SK-N-SH (cell line): ENCODE results near the gene SLC44A2. TPM values are rescaled to one million over a fixed set of nuclear protein-coding genes. Genes with fewer than 3 reads are reported as not detected.

Source experiments
- CTCF ChIA-PET: fragments of 300-600, 350-600 bp; formaldehyde crosslinking; extraction: SDS; loops from one replicate; lab custom pipeline; 2021; lab: Yijun Ruan, JAX
- POLR2A ChIA-PET: fragments of 350-600 bp; sonication (Branson Sonifier 250); formaldehyde crosslinking; extraction: SDS; loops from one replicate; lab custom pipeline; 2020; ENCODE audit warnings: antibody characterized with exemption, inconsistent platforms; lab: Yijun Ruan, JAX
- DNase-seq: peaks from one replicate; pipeline ENCODE4 v3.0.0; 2012
- H2AFZ ChIP-seq: fragments of 200-600 bp; sonication (generic); 2 replicates; pipeline ENCODE4 v1.8.1; 2016; ENCODE audit warnings: antibody characterized with exemption, mild to moderate bottlenecking, low read depth
- H3F3A ChIP-seq: fragments of 200-600 bp; sonication (generic); replicated peaks from 2 replicates; pipeline ENCODE3; 2016; ENCODE audit warnings: antibody characterized with exemption, mild to moderate bottlenecking; ENCODE audit not compliant: insufficient read depth
- H3K27ac ChIP-seq, 2 experiments: fragments of 200-500 bp in 1 of 2; fragments of 200-600 bp in 1 of 2; sonication (Bioruptor generic) in 1 of 2; sonication (generic), shearing (Covaris generic) in 1 of 2; 2 replicates each; pipeline versions ENCODE4 v1.5.1 to v1.6.1; 2014 to 2016; ENCODE audit warnings: low read depth in 2 of 2, inconsistent platforms in 1 of 2, low read length in 1 of 2, mild to moderate bottlenecking in 1 of 2, mixed read lengths in 1 of 2
- H3K27me3 ChIP-seq: fragments of 200-600 bp; sonication (generic), shearing (Covaris generic); 2 replicates; pipeline ENCODE4 v1.6.1; 2016; ENCODE audit warnings: mixed run types; ENCODE audit not compliant: insufficient read depth
- H3K36me3 ChIP-seq, 2 experiments: fragments of 200-500 bp in 1 of 2; fragments of 200-600 bp in 1 of 2; sonication (Bioruptor generic) in 1 of 2; sonication (generic) in 1 of 2; replicated peaks in 1 of 2; 2 replicates each; pipeline versions ENCODE3 to v1.5.1; 2014 to 2016; ENCODE audit warnings: low read length in 1 of 2, mild to moderate bottlenecking in 1 of 2; ENCODE audit not compliant: insufficient read depth in 2 of 2, control insufficient read depth in 1 of 2
- H3K4me1 ChIP-seq, 2 experiments: fragments of 200-500 bp in 1 of 2; fragments of 200-600 bp in 1 of 2; sonication (Bioruptor generic) in 1 of 2; sonication (generic), shearing (Covaris generic) in 1 of 2; 2 replicates each; pipeline versions ENCODE4 v1.5.1 to v1.6.1; 2014 to 2016; ENCODE audit warnings: low read depth in 1 of 2, low read length in 1 of 2, mixed run types in 1 of 2; ENCODE audit not compliant: insufficient read depth in 2 of 2, control insufficient read depth in 1 of 2
- H3K4me2 ChIP-seq: fragments of 200-600 bp; sonication (generic), shearing (Covaris generic); 2 replicates; pipeline ENCODE4 v1.6.1; 2017; ENCODE audit warnings: mixed run types
- H3K4me3 ChIP-seq, 2 experiments: fragments of 200-500 bp in 1 of 2; fragments of 200-600 bp in 1 of 2; sonication (Bioruptor generic) in 1 of 2; sonication (generic), shearing (Covaris generic) in 1 of 2; 2 replicates each; pipeline versions ENCODE4 v1.5.1 to v1.8.1; 2014 to 2016; ENCODE audit warnings: low read depth in 2 of 2, inconsistent platforms in 1 of 2, low read length in 1 of 2, mild to moderate bottlenecking in 1 of 2, mixed read lengths in 1 of 2, moderate library complexity in 1 of 2
- H3K79me2 ChIP-seq: fragments of 200-600 bp; sonication (generic); 2 replicates; pipeline ENCODE4 v1.8.1; 2017; ENCODE audit warnings: mild to moderate bottlenecking; ENCODE audit not compliant: insufficient read depth
- H3K9ac ChIP-seq: fragments of 200-600 bp; sonication (generic); 2 replicates; pipeline ENCODE4 v1.6.1; 2017; ENCODE audit warnings: mixed run types
- H3K9me2 ChIP-seq: fragments of 200-600 bp; sonication (generic); 2 replicates; pipeline ENCODE4 v1.6.1; 2017; ENCODE audit warnings: mixed run types
- H3K9me3 ChIP-seq: fragments of 200-600 bp; sonication (generic); 2 replicates; pipeline ENCODE4 v1.6.1; 2017; ENCODE audit warnings: mixed run types, mild to moderate bottlenecking, moderate library complexity
- H4K20me1 ChIP-seq: fragments of 200-600 bp; sonication (generic); 2 replicates; pipeline ENCODE4 v1.6.1; 2017; ENCODE audit warnings: mild to moderate bottlenecking, mixed run types; ENCODE audit not compliant: insufficient read depth
- CHD2 ChIP-seq: fragments of 150-350 bp; IDR thresholded peaks from 2 replicates; pipeline ENCODE4 v1.6.1; 2018; ENCODE audit warnings: low read length; ENCODE audit not compliant: partially characterized antibody
- ELF1 ChIP-seq: IDR thresholded peaks from 2 replicates; pipeline ENCODE4 v1.4.0; 2012
- EP300 ChIP-seq, 2 experiments: IDR thresholded peaks; 2 replicates each; pipeline versions ENCODE4 v1.4.0 to v1.6.1; 2012; ENCODE audit warnings: borderline replicate concordance in 1 of 2, low read depth in 1 of 2, low read length in 1 of 2
- FOSL2 ChIP-seq: IDR thresholded peaks from 2 replicates; pipeline ENCODE4 v1.4.0; 2012; ENCODE audit warnings: low read depth, mild to moderate bottlenecking, moderate library complexity, borderline replicate concordance
- FOXJ3 ChIP-seq: sonication (generic); formaldehyde crosslinking; IDR thresholded peaks from 2 replicates; pipeline ENCODE4 v1.5.1; 2020; ENCODE audit warnings: mild to moderate bottlenecking, missing genetic modification reagents
- FOXM1 ChIP-seq: IDR thresholded peaks from 2 replicates; pipeline ENCODE4 v1.4.0; 2012; ENCODE audit warnings: low read depth, mild to moderate bottlenecking
- GATA2 ChIP-seq: sonication (generic); formaldehyde crosslinking; IDR thresholded peaks from 2 replicates; pipeline ENCODE4 v1.5.0; 2020; ENCODE audit warnings: mild to moderate bottlenecking, missing genetic modification reagents
- JUND ChIP-seq: IDR thresholded peaks from 2 replicates; pipeline ENCODE4 v1.4.0; 2012
- MAX ChIP-seq: IDR thresholded peaks from 2 replicates; pipeline ENCODE4 v1.4.0; 2012; ENCODE audit warnings: low read depth
- MEF2A ChIP-seq: IDR thresholded peaks from 2 replicates; pipeline ENCODE4 v1.4.0; 2012; ENCODE audit warnings: low read depth, borderline replicate concordance
- NRF1 ChIP-seq: IDR thresholded peaks from 2 replicates; pipeline ENCODE4 v1.6.1; 2012; ENCODE audit warnings: low read depth, mild to moderate bottlenecking, low read length
- POLR2AphosphoS5 ChIP-seq: IDR thresholded peaks from 2 replicates; pipeline ENCODE4 v1.6.1; 2012; ENCODE audit warnings: low read depth, low read length
- RAD21 ChIP-seq: IDR thresholded peaks from 2 replicates; pipeline ENCODE4 v1.6.1; 2012; ENCODE audit warnings: mild to moderate bottlenecking, low read length
- RCOR1 ChIP-seq: fragments of 150-350 bp; IDR thresholded peaks from 2 replicates; pipeline ENCODE4 v1.6.1; 2017; ENCODE audit warnings: antibody characterized with exemption, low read length
- RFX5 ChIP-seq: IDR thresholded peaks from 2 replicates; pipeline ENCODE4 v1.6.1; 2012; ENCODE audit warnings: mild to moderate bottlenecking, improper control_type of control experiment, low read length
- SMC3 ChIP-seq: IDR thresholded peaks from 2 replicates; pipeline ENCODE4 v1.6.1; 2012; ENCODE audit warnings: low read depth, low read length, improper control_type of control experiment
- TAF1 ChIP-seq: IDR thresholded peaks from 2 replicates; pipeline ENCODE4 v1.6.1; 2012; ENCODE audit warnings: low read depth, mild to moderate bottlenecking, low read length, moderate library complexity, borderline replicate concordance
- TCF12 ChIP-seq: IDR thresholded peaks from 2 replicates; pipeline ENCODE4 v1.4.0; 2012
- TEAD4 ChIP-seq: IDR thresholded peaks from 2 replicates; pipeline ENCODE4 v1.4.0; 2012; ENCODE audit warnings: mild to moderate bottlenecking, borderline replicate concordance; ENCODE audit not compliant: insufficient read depth
- USF2 ChIP-seq: fragments of 150-350 bp; IDR thresholded peaks from 2 replicates; pipeline ENCODE4 v1.6.1; 2017; ENCODE audit warnings: antibody characterized with exemption, low read length, low read depth, borderline replicate concordance
- YY1 ChIP-seq: IDR thresholded peaks from 2 replicates; pipeline ENCODE4 v1.4.0; 2012; ENCODE audit warnings: low read depth, mild to moderate bottlenecking
- WGBS: methylation state at CpG from one replicate; pipeline ENCODE4 v1.1.6; 2017; ENCODE audit warnings: low lambda C conversion rate; 5-methylcytosine and 5-hydroxymethylcytosine counted together
- polyA plus RNA-seq, 3 experiments: library from polyadenylated mRNA; depleted of rRNA; stranded (reverse); fragments of >200 nt; gene quantifications; 2 replicates each; pipeline ENCODE4 v1.2.3, GENCODE V29; 2012
- TF ChIP-seq, protein P1 (sequence below): fragments of 200-600 bp; sonication (generic); IDR thresholded peaks from 2 replicates; pipeline ENCODE4 v1.6.1; 2017; ENCODE audit warnings: antibody characterized with exemption, mild to moderate bottlenecking, moderate library complexity
- TF ChIP-seq, protein P2 (sequence below): IDR thresholded peaks from 2 replicates; pipeline ENCODE4; 2012

The SLC44A2 gene
- polyA plus RNA-seq, 1 of the 3 experiments (the other 2 are of a cell fraction) = 61.4 TPM

GRCh38 chr19:10646456-10647159 is 21.3 kb downstream of the SLC44A2 start:
- no peak overlapping the region for H2AFZ ChIP-seq
- ChIA-PET CTCF (interaction anchor here (0.9 to 15.7 kb wide), 8 partner anchors 10 to 73 kb away, joined by 3 to 330 read pairs (median 23); partner anchors contain the start of gene QTRT1), POLR2A (interaction anchor here (2.4 kb wide), 1 partner anchor 66 kb away, joined by 7 read pairs; no protein-coding TSS in a partner anchor)
- H3K4me3 ChIP-seq = no peak overlapping the region
- no peaks in the 10 kb centered on the region for H3K79me2 ChIP-seq
- no peaks in the 10 kb centered on the region for H3K9me2 ChIP-seq
- H3K4me1 ChIP-seq = peaks cover 10 to 14% of the 10 kb centered on the region in 2 experiments; a peak in 3 of 4 replicates
- H3K36me3 ChIP-seq = no peaks in the 10 kb centered on the region
- H3K4me2 ChIP-seq = no peak overlapping the region
- 94% methylated on average over 12 of the region's 12 CpGs for WGBS
- no peak overlapping the region for H3K9ac ChIP-seq
- peaks cover 20% of the 10 kb centered on the region for H3F3A ChIP-seq
- TF ChIP-seq RFX5 = no peak
- TF ChIP-seq FOXJ3 (CRISPR knock-in tag) = no peak
- TF ChIP-seq MEF2A = no peak
- no peak for TF ChIP-seq USF2
- TF ChIP-seq, protein P1, sequence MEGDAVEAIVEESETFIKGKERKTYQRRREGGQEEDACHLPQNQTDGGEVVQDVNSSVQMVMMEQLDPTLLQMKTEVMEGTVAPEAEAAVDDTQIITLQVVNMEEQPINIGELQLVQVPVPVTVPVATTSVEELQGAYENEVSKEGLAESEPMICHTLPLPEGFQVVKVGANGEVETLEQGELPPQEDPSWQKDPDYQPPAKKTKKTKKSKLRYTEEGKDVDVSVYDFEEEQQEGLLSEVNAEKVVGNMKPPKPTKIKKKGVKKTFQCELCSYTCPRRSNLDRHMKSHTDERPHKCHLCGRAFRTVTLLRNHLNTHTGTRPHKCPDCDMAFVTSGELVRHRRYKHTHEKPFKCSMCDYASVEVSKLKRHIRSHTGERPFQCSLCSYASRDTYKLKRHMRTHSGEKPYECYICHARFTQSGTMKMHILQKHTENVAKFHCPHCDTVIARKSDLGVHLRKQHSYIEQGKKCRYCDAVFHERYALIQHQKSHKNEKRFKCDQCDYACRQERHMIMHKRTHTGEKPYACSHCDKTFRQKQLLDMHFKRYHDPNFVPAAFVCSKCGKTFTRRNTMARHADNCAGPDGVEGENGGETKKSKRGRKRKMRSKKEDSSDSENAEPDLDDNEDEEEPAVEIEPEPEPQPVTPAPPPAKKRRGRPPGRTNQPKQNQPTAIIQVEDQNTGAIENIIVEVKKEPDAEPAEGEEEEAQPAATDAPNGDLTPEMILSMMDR = no peak
- TF ChIP-seq SMC3 = no peak
- no peak for TF ChIP-seq RCOR1
- no peak for TF ChIP-seq YY1
- no peak for TF ChIP-seq ELF1
- no peak for TF ChIP-seq TAF1
- no peaks in the 10 kb centered on the region for H4K20me1 ChIP-seq
- no peaks in the 10 kb centered on the region for H3K27me3 ChIP-seq
- no peak overlapping the region for H3K27ac ChIP-seq
- DNase-seq = no peak
- no peaks in the 10 kb centered on the region for H3K9me3 ChIP-seq

- 86% methylated on average over 4 of the region's 4 CpGs for WGBS
- no peak overlapping the region for H3K4me2 ChIP-seq
- TF ChIP-seq CHD2 = no peak
- TF ChIP-seq TEAD4 = no peak
- no peak for TF ChIP-seq JUND
- TF ChIP-seq, protein P1 = no peak
- no peak for TF ChIP-seq POLR2AphosphoS5
- no peak for TF ChIP-seq MEF2A
- TF ChIP-seq, protein P2, sequence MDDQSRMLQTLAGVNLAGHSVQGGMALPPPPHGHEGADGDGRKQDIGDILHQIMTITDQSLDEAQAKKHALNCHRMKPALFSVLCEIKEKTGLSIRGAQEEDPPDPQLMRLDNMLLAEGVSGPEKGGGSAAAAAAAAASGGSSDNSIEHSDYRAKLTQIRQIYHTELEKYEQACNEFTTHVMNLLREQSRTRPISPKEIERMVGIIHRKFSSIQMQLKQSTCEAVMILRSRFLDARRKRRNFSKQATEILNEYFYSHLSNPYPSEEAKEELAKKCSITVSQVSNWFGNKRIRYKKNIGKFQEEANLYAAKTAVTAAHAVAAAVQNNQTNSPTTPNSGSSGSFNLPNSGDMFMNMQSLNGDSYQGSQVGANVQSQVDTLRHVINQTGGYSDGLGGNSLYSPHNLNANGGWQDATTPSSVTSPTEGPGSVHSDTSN = no peak
- TF ChIP-seq EP300 (IDR thresholded peaks at IDR 0.05; ENCODE audit: borderline replicate concordance in 1 of 2, low read depth in 1 of 2, low read length in 1 of 2) = no peak
- no peak for TF ChIP-seq MAX
- TF ChIP-seq RAD21 = no peak
- TF ChIP-seq NRF1 = no peak
- no peak for TF ChIP-seq FOXM1
- no peak for TF ChIP-seq FOSL2
- no peak for TF ChIP-seq GATA2 (CRISPR knock-in tag)
- no peak for TF ChIP-seq TCF12
- TF ChIP-seq RCOR1 = no peak
Measured at GRCh38 chr19:10648360-10648759, 23.0 kb downstream of the SLC44A2 start.

More at GRCh38 chr19:10648360-10648759, 23.0 kb downstream of the SLC44A2 start:
- Histone ChIP-seq H3K36me3 (no peaks in the 10 kb centered on the region), H3K27ac (no peak overlapping the region), H3K79me2 (peaks cover 11% of the 10 kb centered on the region), H2AFZ (no peak overlapping the region), H3K9ac (no peak overlapping the region), H4K20me1 (no peaks in the 10 kb centered on the region), H3K4me1 (peaks cover 10 to 14% of the 10 kb centered on the region in 2 experiments; a peak in 3 of 4 replicates), H3K27me3 (no peaks in the 10 kb centered on the region), H3K4me3 (no peak overlapping the region), H3F3A (peaks cover 20% of the 10 kb centered on the region), H3K9me2 (no peaks in the 10 kb centered on the region), H3K9me3 (no peaks in the 10 kb centered on the region)
- CTCF ChIA-PET = interaction anchor here (0.8 to 15.7 kb wide), 4 partner anchors 8 to 244 kb away, joined by 3 to 330 read pairs (median 4); no protein-coding TSS in a partner anchor
- POLR2A ChIA-PET = no interaction called here
- no peak for DNase-seq
